ENCODE data around the gene B4GALT1. TPM values are rescaled to one million over a fixed set of nuclear protein-coding genes. Genes with fewer than 3 reads are reported as not detected.

B4GALT1 gene
- total RNA-seq, 6 experiments from 2014 or later, result 87.2 to 116 (median 106) TPM

DNA sequence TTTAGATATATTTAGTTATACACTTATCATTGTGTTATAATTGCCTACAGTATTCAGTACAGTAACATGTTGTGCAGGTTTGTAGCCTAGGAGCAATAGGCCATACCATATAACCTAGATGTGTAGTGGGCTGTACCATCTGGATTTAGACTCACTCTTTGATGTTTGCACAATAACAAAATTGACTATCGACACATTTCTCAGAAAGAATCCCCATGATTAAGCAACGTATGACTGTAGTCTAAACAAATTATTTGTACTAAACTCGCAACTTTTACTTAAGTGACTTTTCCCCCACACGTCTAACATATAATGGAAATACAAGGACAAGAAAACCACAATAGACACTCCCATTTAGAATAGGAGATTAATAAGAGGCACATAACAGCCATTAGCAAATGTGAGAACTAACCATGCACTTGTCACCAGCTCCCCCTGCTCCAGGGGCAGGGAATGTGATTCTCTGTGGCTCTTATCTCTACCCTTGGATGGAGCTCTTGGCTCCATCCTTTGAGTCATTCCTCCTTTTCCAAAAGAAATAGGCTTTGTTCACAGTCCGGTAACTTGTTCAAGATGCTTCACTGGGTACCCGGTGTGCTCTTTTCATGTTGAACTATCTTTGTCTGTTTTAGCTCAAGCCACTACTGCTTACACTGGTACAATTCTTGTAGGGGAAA is 8.7 kb upstream of the B4GALT1 start:
- Mint-ChIP-seq H3K4me1 (ENCODE audit: low read depth) (peaks cover 29% of the 10 kb centered on the region), H3K36me3 (ENCODE audit: low read depth) (peaks cover 4% of the 10 kb centered on the region; the same call in 1 of the 2 replicates), H3K4me3 (no peak overlapping the region), H3K27me3 (ENCODE audit: insufficient read depth) (peaks cover 3% of the 10 kb centered on the region; the same call in 1 of the 2 replicates), H3K9me3 (no peaks in the 10 kb centered on the region), H3K27ac (no peak overlapping the region)
- TF ChIP-seq, protein P1, sequence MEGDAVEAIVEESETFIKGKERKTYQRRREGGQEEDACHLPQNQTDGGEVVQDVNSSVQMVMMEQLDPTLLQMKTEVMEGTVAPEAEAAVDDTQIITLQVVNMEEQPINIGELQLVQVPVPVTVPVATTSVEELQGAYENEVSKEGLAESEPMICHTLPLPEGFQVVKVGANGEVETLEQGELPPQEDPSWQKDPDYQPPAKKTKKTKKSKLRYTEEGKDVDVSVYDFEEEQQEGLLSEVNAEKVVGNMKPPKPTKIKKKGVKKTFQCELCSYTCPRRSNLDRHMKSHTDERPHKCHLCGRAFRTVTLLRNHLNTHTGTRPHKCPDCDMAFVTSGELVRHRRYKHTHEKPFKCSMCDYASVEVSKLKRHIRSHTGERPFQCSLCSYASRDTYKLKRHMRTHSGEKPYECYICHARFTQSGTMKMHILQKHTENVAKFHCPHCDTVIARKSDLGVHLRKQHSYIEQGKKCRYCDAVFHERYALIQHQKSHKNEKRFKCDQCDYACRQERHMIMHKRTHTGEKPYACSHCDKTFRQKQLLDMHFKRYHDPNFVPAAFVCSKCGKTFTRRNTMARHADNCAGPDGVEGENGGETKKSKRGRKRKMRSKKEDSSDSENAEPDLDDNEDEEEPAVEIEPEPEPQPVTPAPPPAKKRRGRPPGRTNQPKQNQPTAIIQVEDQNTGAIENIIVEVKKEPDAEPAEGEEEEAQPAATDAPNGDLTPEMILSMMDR (IDR thresholded peaks at IDR 0.05), result no peak
- DNase-seq, result no peak

DNA sequence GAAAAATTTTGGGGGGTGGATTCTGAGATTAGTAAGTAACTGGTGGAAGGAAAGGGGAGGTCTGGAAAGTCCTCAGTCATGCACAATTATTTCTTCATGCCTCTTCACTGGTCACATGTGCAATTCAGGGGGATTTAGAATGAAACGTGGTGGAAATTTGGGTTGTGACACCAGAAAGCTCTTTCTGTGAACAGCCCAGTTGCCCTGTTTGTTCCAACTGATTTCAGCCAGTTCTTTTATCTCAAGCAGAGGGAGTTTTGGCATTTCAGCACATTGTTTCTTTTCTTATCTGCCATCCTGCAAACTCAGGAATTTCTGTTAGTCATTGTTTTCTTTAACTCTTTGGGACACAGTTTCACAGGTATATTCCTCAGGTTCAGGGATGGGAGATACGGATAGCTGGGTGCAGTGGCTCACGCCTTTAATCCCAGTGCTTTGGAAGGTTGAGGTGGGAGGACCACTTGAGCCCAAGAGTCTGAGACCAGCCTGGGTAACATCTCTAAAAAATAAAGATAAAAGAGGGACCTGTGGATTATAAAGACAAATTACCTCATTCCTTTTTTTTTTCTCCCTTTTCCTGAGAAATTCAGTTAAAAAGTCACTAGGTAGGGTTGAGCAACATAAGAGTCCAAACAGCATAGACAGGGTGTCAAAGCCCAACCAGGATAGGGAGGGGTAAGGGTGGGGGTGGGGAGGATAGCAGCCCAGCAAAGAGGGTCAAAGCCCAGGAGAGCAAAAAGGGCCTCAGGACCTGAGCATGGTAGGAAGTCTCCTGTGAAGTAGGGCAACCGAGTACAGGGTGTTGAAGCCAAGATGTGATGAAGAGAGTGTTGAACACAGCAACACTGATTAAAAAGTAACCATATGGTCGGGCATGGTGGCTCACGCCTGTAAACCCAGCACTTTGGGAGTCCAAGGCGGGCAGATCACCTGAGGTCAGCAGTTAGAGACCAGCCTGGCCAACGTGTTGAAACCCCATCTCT is 5.4 kb upstream of the B4GALT1 start:
- H3K36me3 Mint-ChIP-seq (ENCODE audit: low read depth), result no peaks in the 10 kb centered on the region
- TF ChIP-seq, protein P1 (IDR thresholded peaks at IDR 0.05), result no peak
- no peaks in the 10 kb centered on the region for H3K9me3 Mint-ChIP-seq
- H3K4me3 Mint-ChIP-seq, result no peak overlapping the region
- peaks cover 3% of the 10 kb centered on the region; the same call in 1 of the 2 replicates for H3K27me3 Mint-ChIP-seq (ENCODE audit: insufficient read depth)
- no peak for DNase-seq
- H3K27ac Mint-ChIP-seq, result no peak overlapping the region
- H3K4me1 Mint-ChIP-seq (ENCODE audit: low read depth), result peaks cover 27% of the 10 kb centered on the region

DNA sequence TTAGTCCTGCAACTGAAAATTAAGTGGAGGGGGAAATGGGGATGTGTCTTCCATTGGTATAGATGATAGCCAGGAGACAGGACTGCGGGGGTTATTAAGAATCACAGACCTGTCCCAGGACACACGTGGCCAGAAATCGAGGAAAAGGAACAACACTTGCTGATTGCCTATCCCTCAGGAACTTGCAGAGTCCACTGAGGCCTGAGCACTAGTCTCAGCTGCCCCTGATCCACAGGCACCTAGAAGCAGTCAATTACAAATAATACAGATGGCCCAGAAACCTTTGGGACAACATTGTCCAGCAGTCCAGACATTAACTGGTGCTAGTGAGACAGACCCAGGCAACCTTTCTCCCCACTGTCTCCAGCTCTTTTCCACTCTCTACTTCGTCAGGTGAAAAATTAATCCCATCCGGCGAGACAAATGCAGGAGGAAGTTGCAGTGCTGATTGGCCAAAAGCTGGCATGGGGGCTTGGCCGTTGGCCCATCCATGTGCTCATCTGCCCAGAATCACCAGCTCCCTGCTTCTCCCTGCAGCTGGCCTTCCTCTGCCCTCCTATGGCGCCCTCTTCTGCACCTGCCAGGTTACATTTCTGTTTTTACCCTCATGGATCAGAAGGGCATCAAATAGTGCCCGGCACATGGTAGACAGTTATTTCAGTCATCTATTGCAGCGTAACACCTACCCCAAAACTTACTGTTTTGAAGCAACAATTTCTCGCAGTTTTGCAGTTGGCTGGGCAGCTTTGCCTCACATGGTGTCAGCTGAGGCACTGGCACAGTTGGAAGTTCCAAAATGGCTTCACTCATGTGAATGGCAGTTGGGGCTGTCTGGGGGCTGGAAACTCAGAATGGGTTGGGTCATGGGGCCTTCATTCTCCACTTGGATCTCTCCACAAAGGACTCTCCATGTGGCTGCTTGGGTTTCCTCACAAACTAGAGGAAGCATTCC is 3.6 kb upstream of the B4GALT1 start:
- H3K36me3 Mint-ChIP-seq (ENCODE audit: low read depth), result peaks cover 4% of the 10 kb centered on the region
- no peak for DNase-seq
- peaks cover 28% of the 10 kb centered on the region for H3K4me1 Mint-ChIP-seq (ENCODE audit: low read depth)
- H3K4me3 Mint-ChIP-seq, result no peak overlapping the region
- H3K27ac Mint-ChIP-seq, result no peak overlapping the region
- H3K9me3 Mint-ChIP-seq, result no peaks in the 10 kb centered on the region
- TF ChIP-seq, protein P1 (IDR thresholded peaks at IDR 0.05), result peak; percentile 66
- H3K27me3 Mint-ChIP-seq (ENCODE audit: insufficient read depth), result peaks cover 6% of the 10 kb centered on the region; the same call in 1 of the 2 replicates

DNA sequence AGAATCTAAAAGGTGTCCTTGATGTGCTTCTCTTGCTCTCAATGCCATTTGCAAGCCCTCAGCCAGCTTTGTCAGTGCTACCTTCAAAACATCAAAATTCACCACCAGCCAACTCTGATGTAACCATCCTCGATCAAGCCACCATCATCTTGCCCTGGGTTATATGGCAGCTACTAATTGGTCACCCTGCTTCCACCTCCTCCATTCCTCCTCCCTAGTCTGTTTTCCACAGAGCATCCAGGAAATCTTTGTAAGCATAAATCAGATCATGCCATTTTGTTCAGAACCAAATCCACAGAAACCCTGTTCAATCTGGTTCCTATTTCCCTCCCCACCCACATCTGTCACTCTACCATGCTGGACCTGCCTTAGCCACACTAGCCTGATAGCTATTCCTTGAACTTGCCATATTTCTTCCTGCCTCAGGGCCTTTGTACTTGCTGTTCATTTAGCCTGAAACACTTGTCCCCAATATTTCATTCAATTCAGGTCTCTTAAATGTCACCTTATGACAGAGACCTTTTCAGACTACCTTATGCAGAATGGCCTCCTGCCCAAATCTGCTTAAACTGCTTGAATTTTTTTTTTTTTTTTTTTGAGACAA is 1.9 kb upstream of the B4GALT1 start:
- Mint-ChIP-seq H3K36me3 (ENCODE audit: low read depth) (peaks cover 5% of the 10 kb centered on the region), H3K9me3 (no peaks in the 10 kb centered on the region), H3K27ac (no peak overlapping the region), H3K27me3 (ENCODE audit: insufficient read depth) (peaks cover 6% of the 10 kb centered on the region; the same call in 1 of the 2 replicates), H3K4me1 (ENCODE audit: low read depth) (peaks cover 44% of the 10 kb centered on the region), H3K4me3 (no peak overlapping the region)
- DNase-seq, result no peak
- TF ChIP-seq, protein P1 (IDR thresholded peaks at IDR 0.05), result no peak
